ENCODE measurements around the gene CMSS1.

Gene CMSS1

GRCh38 chr3:99907959-99908544 lies 90.4 kb downstream of the CMSS1 start:
- peak; percentile 37 for DNase-seq

DNA sequence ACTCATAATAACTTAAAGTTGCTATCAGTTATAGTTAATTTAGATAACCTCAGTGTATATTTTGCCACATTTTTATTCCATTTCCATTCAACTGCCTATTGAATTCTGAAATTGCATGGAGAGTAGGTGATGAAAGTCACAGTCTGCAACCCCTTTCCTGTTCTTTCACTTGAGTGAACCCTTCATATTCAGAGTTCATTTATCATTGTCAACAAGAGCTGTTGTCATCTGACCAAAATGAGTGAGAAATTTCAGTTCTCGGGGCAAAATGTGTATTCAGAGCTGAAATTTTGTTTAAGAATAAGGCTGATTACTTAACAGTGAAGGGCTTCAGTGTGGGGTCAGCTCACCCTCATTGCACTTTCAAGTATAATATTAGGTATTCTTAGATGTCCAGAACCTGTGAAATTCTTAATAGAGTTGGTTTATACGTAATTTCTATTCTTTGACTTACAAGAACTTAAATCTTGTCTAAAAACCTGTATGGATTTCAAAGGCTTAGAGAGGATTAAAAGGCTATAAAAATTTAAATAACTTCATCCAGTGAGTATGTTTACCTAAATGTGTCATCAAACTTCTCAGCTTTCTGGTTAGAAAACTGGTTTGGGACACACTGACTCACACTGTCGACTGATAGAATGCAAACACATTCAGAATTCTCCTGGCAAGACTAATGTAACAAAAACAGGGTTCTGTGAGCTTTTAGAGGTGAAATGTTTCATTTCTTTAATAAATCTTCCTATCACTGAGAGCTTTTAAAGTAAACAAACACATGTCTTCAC lies 92.2 kb downstream of the CMSS1 start:
- no peak for DNase-seq

DNA sequence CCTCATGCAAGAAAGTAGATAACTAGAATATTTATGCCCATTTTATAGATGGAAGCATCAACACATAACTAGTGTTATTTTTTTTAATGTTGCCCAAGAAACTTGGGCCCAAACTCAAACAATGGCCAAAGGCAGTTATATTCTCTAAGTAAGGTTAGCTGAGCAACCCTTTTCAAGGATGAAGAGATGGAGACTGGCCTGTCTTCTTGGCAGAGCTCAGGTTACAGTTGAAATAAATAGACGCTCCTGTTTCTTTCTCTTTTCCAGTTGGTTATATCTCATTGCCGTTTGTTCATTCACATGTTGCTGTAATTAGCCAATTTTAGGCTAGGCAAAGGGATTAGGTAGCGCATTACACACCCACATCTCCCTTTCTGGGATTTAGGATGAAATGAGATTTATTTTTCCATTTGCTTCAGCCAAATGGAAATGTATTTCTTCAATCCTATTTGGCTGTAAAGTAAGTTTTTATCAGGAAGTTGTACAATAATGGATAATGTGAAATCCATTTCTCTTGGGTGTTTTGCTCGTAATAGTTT lies 93.2 kb downstream of the CMSS1 start:
- no peak for DNase-seq

GRCh38 chr3:99911433-99911832 lies 93.8 kb downstream of the CMSS1 start:
- DNase-seq = no peak

- DNase-seq = no peak
Measured at GRCh38 chr3:99915906-99916432, 98.3 kb downstream of the CMSS1 start.

GRCh38 chr3:99918715-99919114 lies 101.1 kb downstream of the CMSS1 start:
- DNase-seq = no peak

DNA sequence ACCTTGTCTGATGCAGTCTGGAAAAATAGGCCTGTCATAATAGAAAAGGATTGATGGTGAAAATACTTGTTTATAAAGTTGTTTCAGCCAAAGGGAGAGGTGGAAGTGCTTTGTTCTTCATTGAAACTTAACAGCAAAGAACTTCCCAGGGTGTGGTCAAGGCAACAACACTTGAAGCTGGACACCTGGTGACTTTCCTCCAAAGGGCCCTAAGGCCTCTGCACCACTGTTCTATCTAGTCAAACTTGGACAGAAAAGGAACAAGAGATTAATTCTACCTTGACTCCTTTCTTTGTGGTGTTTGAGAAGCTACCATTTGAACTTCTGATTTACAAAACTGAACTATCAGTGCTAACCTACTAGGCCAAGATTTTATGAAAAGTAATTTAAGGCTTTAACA lies 102.0 kb downstream of the CMSS1 start:
- DNase-seq = no peak

DNA sequence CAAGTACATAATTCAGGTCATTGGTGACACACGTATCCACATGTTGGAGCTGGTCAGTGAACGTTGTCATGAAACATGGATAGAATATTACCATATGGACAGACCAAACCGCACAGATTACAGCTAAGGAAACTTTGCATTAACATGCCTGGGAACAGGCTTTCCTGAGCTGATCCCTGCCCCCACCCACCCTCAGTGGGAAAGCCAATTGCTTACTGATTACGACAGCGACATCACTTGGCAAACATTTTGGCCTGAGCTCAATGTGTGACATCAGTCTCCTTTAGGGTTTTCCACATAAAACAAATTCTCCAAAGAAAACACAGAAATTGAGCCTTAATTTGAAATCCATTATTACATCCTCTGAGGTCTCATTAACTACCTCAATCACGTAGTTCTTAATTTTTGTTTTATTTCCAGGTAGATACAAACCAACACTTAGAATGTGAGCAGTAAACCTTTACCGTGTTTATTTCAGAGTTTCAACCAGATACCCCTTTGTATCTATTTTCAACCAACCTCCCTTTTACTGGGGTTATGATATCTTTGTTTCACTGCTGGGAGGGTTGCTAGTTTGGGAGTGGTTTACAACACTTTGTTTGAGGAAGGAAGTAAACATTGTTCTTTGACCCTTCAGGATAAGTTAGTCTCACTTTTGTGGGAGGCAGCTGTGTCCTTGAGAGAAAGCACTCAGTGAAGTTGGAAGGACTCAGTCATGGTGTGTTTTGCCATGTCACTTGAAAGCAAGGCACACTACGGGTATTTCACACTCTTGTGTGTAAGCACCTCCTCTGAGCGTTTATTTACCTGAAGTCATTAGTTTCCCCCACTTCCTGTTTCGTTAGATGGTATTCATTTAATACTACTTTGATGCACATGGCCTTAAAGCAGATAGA lies 103.1 kb downstream of the CMSS1 start:
- peak; percentile 60 for DNase-seq

DNA sequence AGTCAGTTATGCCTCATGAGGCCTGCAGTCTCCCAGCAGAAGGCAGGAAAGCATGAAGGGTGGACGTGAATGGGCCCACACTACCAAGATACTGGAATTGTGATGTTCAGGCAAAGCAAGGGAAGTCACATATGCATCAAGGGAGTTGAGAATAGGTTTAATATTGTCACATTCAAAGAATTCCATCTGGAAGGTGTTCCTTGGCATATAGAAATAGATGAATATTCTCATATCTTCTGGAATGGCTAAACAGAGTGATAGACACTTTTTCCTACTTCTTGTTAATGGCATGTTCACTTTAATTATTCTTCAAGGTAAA lies 103.7 kb downstream of the CMSS1 start:
- no peak for DNase-seq

DNA sequence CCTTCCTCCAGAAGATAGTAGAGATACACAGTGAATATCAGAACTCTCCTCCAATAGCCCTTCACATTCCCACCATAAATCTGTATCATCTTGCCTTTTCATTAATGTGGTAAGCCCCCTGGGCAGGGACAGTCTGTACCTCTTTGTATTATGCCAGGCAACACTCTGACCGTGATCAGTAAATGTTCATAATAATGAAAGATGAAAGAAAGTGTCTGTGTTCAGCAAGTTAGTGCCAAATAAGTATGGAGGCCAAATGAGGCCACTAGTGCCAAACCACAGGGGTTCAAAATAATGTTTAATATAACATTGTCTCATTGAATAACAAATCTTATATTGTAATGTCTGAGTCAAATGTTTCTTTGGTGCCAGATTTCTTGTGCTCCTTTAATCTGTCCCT lies 104.3 kb downstream of the CMSS1 start:
- DNase-seq = no peak

- DNase-seq = no peak
Measured at GRCh38 chr3:99923873-99924272, 106.2 kb downstream of the CMSS1 start.

- DNase-seq = no peak
Measured at GRCh38 chr3:99925584-99926230, 108.0 kb downstream of the CMSS1 start.

DNA sequence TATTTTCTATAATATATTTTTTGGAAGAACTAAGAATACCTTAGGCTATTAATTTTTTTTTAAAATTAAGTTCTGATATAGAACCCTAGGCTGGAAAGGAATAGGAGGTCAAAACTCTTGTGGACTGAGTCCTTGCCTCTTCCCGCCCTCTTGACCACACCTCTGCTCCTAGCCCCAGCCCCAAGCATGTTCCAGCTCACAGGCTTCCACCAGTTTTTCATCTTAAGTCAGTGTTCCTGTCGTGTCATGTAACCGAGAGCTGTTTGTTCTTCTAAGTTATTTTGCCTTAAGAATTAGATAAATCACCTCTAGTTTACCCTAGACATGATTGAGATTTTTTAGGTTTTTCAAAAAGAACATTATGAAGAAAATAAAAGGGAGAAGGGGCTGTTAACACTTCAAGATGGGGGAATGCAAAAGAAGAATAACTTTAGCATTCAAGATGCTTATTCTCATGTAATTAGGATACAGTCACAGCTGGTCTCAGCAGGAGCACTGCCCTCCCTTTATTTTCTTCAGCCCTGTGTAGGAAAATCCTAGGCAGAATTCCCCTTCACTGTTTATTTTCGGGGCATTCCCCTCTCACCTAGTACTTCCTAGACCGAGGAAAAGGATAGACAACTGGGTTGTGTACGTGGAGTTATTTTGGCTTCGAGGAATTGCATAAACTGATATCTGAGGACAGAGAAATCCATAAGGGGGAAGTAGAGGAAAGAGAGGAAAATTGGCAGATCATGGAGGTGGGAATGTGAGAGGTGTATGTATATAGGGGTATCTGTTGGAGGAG lies 110.2 kb downstream of the CMSS1 start:
- DNase-seq = no peak

DNA sequence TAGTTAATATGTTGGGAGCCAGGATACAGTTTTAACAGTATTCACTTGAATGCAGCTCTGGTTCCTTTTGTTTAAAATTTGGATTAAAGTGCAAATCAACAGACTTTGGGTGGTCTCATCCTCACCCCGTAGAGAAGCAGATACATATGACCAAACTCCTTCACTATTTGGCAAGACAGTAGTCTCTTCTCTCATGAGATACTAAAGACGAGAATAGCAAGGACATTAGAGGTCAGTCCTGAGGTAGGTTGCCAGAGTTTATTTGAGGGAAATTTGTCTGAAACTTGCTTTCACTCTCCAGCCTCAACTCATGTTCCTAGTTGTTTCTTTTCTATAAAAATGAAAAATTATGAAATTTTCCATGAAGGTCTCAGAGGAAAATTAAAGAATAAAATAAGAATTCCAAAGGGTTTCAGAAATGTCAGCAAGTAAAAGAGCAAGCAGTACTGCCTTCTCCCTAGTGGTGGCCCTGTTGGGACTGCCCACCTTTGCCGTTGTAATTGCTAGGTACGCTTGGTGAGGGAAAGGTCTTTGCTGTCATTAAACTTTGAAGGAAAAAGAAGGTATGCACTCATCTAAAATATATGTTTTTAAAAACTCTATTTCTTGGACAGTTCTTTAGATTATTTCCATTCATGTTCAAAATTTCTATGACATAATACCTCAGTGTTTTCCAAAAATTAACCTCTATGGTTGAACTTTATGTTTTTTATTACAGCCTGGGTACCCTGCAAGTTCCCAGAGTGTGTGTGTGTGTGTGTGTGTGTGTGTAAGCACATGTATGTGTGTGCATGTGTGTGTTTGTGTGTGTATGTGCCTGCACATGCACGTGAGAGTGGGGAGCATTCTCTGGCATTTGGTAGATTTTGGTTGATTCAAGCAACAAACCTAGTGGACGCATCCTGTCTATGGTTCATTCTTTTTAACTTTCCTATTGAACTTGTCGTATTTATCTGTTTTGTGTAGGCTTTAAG lies 111.4 kb downstream of the CMSS1 start:
- DNase-seq = no peak

DNA sequence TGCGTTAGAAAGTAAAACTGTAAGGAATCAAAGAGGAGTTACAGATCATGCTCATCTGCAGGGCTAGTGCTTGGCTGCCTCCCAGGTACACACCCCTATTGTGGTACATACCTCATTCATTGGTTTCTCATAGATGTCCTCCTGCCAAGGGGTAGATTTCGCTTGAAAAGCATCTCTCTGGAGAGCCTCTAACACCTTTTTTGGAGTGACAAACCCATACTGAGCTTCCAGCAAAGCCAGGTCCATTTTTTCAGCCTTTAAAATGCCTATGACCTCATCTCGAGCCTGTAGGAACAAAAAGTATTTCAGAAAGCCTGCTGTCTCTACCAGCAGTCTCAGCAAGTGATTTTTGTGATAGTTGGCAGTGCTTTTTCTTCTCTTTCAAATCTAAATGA lies 112.1 kb downstream of the CMSS1 start:
- DNase-seq = no peak

GRCh38 chr3:99931059-99931458 lies 113.4 kb downstream of the CMSS1 start:
- no peak for DNase-seq

- no peak for DNase-seq
Measured at GRCh38 chr3:99933971-99934750, 116.5 kb downstream of the CMSS1 start.

DNA sequence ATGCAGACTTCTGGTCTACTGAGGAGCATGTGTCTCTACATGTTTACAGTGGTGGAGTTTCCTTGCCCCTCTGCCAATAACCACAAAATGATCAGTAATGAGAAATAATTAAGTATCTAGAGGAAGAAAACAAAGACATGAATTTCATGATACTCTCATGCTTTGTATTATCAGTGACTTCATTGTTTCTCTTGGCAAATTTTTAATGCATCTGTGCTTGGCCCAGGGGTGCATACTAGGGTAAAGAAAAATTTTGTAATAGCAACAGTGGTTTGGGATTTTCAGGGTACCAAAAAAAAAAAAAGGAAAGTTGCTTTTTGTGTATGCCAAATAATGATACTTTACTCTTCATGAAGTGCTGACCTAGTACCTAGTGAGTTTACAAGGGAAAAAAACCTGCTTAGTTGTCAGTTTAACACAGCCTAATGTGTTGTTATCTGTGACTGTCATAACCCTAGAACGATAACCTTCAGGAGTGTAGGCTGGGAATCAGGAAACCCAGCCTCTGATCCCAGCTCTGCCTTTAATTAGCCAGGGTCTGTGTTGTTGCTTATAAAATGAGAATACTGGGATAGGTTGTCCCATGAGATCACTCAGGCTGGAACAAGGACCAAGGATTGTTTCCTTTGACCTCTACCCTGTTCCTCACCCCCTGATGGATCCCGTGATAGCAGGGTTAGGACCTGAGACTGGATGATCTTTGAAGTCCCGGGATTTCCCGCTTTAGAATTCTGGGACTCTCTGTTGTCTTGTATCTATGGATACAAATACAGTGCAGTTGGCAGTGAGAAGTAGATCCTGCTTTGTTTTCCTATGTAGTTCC lies 117.5 kb downstream of the CMSS1 start:
- DNase-seq = no peak

Measured in OCI-M1 (cell line).